ENCODE results near the gene GPAM. TPM values are rescaled to one million over a fixed set of nuclear protein-coding genes. Genes with fewer than 3 reads are reported as not detected.

The GPAM gene
- total RNA-seq, 1 experiment from 2014 or later: 12.2 TPM

- TF ChIP-seq, protein P1, sequence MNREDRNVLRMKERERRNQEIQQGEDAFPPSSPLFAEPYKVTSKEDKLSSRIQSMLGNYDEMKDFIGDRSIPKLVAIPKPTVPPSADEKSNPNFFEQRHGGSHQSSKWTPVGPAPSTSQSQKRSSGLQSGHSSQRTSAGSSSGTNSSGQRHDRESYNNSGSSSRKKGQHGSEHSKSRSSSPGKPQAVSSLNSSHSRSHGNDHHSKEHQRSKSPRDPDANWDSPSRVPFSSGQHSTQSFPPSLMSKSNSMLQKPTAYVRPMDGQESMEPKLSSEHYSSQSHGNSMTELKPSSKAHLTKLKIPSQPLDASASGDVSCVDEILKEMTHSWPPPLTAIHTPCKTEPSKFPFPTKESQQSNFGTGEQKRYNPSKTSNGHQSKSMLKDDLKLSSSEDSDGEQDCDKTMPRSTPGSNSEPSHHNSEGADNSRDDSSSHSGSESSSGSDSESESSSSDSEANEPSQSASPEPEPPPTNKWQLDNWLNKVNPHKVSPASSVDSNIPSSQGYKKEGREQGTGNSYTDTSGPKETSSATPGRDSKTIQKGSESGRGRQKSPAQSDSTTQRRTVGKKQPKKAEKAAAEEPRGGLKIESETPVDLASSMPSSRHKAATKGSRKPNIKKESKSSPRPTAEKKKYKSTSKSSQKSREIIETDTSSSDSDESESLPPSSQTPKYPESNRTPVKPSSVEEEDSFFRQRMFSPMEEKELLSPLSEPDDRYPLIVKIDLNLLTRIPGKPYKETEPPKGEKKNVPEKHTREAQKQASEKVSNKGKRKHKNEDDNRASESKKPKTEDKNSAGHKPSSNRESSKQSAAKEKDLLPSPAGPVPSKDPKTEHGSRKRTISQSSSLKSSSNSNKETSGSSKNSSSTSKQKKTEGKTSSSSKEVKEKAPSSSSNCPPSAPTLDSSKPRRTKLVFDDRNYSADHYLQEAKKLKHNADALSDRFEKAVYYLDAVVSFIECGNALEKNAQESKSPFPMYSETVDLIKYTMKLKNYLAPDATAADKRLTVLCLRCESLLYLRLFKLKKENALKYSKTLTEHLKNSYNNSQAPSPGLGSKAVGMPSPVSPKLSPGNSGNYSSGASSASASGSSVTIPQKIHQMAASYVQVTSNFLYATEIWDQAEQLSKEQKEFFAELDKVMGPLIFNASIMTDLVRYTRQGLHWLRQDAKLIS (CRISPR knock-in tag; IDR thresholded peaks at IDR 0.05; ENCODE audit: borderline replicate concordance): no peak
- TF ChIP-seq IRF1 (CRISPR knock-in tag; IDR thresholded peaks at IDR 0.05): no peak
- TF ChIP-seq FOXP4 (CRISPR knock-in tag; IDR thresholded peaks at IDR 0.05): no peak
- TF ChIP-seq SMAD3 (CRISPR knock-in tag; IDR thresholded peaks at IDR 0.05; ENCODE audit: borderline replicate concordance): no peak
- no peak for TF ChIP-seq ELF4 (CRISPR knock-in tag; IDR thresholded peaks at IDR 0.05; ENCODE audit: low read depth)
Measured at GRCh38 chr10:112124866-112125265, 58.7 kb downstream of the GPAM start (continued).

DNA sequence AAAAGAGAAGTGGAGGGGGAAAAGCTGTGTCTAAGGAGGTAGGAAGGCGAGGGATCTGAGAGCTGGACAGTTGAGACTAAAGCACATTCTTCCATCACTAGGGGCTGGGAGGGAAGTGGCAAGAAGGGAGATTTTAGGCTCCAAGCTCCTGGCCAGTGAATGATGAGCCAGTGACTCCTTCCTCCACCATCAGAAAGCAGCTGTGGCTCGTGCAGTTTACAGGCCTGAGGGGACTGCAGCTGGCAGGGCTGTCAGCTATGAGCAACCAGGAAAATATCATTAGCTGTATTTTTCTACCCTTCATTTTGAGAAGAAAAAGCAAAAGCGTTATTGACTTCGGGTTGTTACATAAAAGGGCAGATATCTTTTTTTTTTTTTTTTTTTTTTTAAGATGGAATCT lies 60.7 kb downstream of the GPAM start:
- no peak overlapping the region for H3K4me3 Mint-ChIP-seq
- CTCF ChIA-PET: interaction anchor here (0.7 to 4.2 kb wide), 3 partner anchors 14 to 410 kb away, joined by 3 to 26 read pairs (median 4); no protein-coding TSS in a partner anchor
- H3K9me3 Mint-ChIP-seq: no peaks in the 10 kb centered on the region
- DNase-seq (ENCODE audit: low spot score) (no peak), ATAC-seq (no peak)
- no peaks in the 10 kb centered on the region for H3K36me3 Mint-ChIP-seq
- POLR2A ChIA-PET: interaction anchor here (0.7 kb wide), 1 partner anchor 14 kb away, joined by 6 read pairs; no protein-coding TSS in a partner anchor
- TF ChIP-seq RORB (CRISPR knock-in tag; IDR thresholded peaks at IDR 0.05) (no peak), NFYB (CRISPR knock-in tag; conservative IDR thresholded peaks at IDR 0.05; ENCODE audit: low read depth) (no peak), JUN (CRISPR knock-in tag; IDR thresholded peaks at IDR 0.05) (no peak), ZNF671 (CRISPR knock-in tag; IDR thresholded peaks at IDR 0.05) (no peak), NFATC4 (CRISPR knock-in tag; IDR thresholded peaks at IDR 0.05) (no peak), ZNF396 (CRISPR knock-in tag; IDR thresholded peaks at IDR 0.05; ENCODE audit: borderline replicate concordance) (no peak)
- TF ChIP-seq, protein P2, sequence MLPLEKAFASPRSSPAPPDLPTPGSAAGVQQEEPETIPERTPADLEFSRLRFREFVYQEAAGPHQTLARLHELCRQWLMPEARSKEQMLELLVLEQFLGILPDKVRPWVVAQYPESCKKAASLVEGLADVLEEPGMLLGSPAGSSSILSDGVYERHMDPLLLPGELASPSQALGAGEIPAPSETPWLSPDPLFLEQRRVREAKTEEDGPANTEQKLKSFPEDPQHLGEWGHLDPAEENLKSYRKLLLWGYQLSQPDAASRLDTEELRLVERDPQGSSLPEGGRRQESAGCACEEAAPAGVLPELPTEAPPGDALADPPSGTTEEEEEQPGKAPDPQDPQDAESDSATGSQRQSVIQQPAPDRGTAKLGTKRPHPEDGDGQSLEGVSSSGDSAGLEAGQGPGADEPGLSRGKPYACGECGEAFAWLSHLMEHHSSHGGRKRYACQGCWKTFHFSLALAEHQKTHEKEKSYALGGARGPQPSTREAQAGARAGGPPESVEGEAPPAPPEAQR (CRISPR knock-in tag; IDR thresholded peaks at IDR 0.05): no peak
- peaks cover 8% of the 10 kb centered on the region for H3K4me1 Mint-ChIP-seq
- no peak overlapping the region; the same call in 1 of the 2 replicates for H3K27ac Mint-ChIP-seq
- no peaks in the 10 kb centered on the region for H3K27me3 Mint-ChIP-seq (ENCODE audit: low read depth)

DNA sequence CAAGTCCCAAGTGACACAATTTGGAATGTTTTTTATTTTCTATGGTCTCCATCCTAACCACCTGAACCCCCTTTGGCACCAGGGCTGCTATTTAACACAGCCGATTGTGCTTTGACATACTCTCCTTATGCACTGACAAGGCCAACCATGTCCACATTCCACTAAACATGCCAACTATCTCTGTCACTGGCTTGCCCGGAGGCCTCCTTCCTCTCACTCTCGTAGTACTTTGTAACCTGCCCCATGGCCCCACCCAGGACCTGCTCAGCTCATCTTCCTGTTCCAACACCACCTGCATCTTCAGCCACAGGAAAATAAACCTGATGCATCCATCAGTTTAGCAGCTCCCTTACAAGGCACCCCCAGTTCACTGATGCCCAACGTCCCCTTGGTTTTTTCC lies 63.1 kb downstream of the GPAM start:
- DNase-seq (ENCODE audit: low spot score) (no peak), ATAC-seq (no peak)
- H3K27me3 Mint-ChIP-seq (ENCODE audit: low read depth): no peaks in the 10 kb centered on the region
- no peak overlapping the region for H3K27ac Mint-ChIP-seq
- POLR2A ChIA-PET: no interaction called here
- H3K4me3 Mint-ChIP-seq: no peak overlapping the region
- CTCF ChIA-PET: interaction anchor here (3.3 kb wide), 1 partner anchor 17 kb away, joined by 34 read pairs; no protein-coding TSS in a partner anchor
- H3K4me1 Mint-ChIP-seq: peaks cover 9% of the 10 kb centered on the region
- H3K9me3 Mint-ChIP-seq: no peaks in the 10 kb centered on the region
- no peaks in the 10 kb centered on the region for H3K36me3 Mint-ChIP-seq
- TF ChIP-seq ZNF281 (CRISPR knock-in tag; IDR thresholded peaks at IDR 0.05) (no peak), ZNF423 (CRISPR knock-in tag; IDR thresholded peaks at IDR 0.05) (no peak), ATF1 (CRISPR knock-in tag; IDR thresholded peaks at IDR 0.05) (no peak), E2F1 (CRISPR knock-in tag; IDR thresholded peaks at IDR 0.05) (no peak), ZNF671 (CRISPR knock-in tag; IDR thresholded peaks at IDR 0.05) (no peak), TEAD4 (CRISPR knock-in tag; IDR thresholded peaks at IDR 0.05) (no peak)
- TF ChIP-seq, protein P3, sequence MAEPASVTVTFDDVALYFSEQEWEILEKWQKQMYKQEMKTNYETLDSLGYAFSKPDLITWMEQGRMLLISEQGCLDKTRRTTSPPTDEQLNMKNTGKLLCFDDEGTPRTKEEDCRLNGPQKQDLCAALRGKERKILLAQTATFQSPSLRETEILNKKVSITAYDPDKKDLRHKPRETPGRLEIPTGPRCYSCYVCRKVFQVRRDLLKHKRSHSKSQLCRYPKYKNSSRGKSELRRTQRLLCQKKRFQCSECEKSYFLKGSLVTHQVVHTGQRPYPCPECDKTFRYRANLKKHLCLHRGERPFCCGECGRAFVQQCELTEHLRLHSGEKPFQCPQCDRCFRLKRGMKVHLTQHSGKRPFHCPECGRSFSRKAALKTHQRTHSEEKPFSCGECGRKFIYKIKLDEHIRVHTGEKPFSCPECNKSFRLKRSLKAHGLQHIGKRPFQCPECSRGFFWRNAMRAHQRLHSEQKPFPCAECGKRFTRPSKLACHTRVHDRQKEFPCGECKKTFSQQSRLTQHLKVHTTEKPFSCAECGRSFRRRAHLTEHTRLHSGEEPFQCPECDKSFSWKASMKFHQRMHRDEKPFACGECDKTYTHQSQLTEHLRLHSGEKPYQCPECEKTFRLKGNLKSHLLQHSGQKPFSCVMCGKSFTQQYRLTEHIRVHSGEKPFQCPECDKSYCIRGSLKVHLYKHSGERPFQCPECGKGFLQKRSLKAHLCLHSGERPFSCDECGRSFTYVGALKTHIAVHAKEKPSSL (CRISPR knock-in tag; conservative IDR thresholded peaks at IDR 0.05): no peak

Measured in WTC11 (cell line).